Measurements from ENCODE around the gene SNX18.

Gene SNX18

GRCh38 chr5:54538156-54538555 lies 20.6 kb downstream of the SNX18 start:
- TF ChIP-seq EP300 (IDR thresholded peaks at IDR 0.05; ENCODE audit: borderline replicate concordance): no peak
- TF ChIP-seq YY1 (IDR thresholded peaks at IDR 0.05; ENCODE audit: low read depth): no peak
- TF ChIP-seq TAF1 (IDR thresholded peaks at IDR 0.05; ENCODE audit: low read depth): no peak
- TF ChIP-seq MAX (IDR thresholded peaks at IDR 0.05): no peak
- TF ChIP-seq REST (IDR thresholded peaks at IDR 0.05; ENCODE audit: low read depth): no peak
- no peak for TF ChIP-seq CEBPB (IDR thresholded peaks at IDR 0.05)
- TF ChIP-seq TCF12 (IDR thresholded peaks at IDR 0.05; ENCODE audit: low read depth): no peak
- no peak for TF ChIP-seq NFIC (IDR thresholded peaks at IDR 0.05)
- no peak for TF ChIP-seq EGR1 (IDR thresholded peaks at IDR 0.05)
- no peak for TF ChIP-seq USF1 (IDR thresholded peaks at IDR 0.05)
- TF ChIP-seq CREB1 (IDR thresholded peaks at IDR 0.05; ENCODE audit: low read depth): no peak
- no peak for TF ChIP-seq FOXM1 (IDR thresholded peaks at IDR 0.05; ENCODE audit: borderline replicate concordance, low read depth)
- no peak for TF ChIP-seq TEAD4 (IDR thresholded peaks at IDR 0.05)
- no peak for TF ChIP-seq RAD21 (IDR thresholded peaks at IDR 0.05; ENCODE audit: low read depth)
- TF ChIP-seq ZBTB7A (IDR thresholded peaks at IDR 0.05; ENCODE audit: low read depth): no peak

- TF ChIP-seq REST (IDR thresholded peaks at IDR 0.05; ENCODE audit: low read depth): no peak
- TF ChIP-seq EP300 (IDR thresholded peaks at IDR 0.05; ENCODE audit: borderline replicate concordance): no peak
- no peak for TF ChIP-seq FOXM1 (IDR thresholded peaks at IDR 0.05; ENCODE audit: borderline replicate concordance, low read depth)
- no peak for TF ChIP-seq MAX (IDR thresholded peaks at IDR 0.05)
- TF ChIP-seq USF1 (IDR thresholded peaks at IDR 0.05): no peak
- TF ChIP-seq CREB1 (IDR thresholded peaks at IDR 0.05; ENCODE audit: low read depth): no peak
- no peak for TF ChIP-seq YY1 (IDR thresholded peaks at IDR 0.05; ENCODE audit: low read depth)
- TF ChIP-seq TEAD4 (IDR thresholded peaks at IDR 0.05): no peak
- TF ChIP-seq TAF1 (IDR thresholded peaks at IDR 0.05; ENCODE audit: low read depth): no peak
- TF ChIP-seq EGR1 (IDR thresholded peaks at IDR 0.05): no peak
- no peak for TF ChIP-seq CEBPB (IDR thresholded peaks at IDR 0.05)
- no peak for TF ChIP-seq ZBTB7A (IDR thresholded peaks at IDR 0.05; ENCODE audit: low read depth)
- TF ChIP-seq RAD21 (IDR thresholded peaks at IDR 0.05; ENCODE audit: low read depth): no peak
- TF ChIP-seq NFIC (IDR thresholded peaks at IDR 0.05): no peak
- no peak for TF ChIP-seq TCF12 (IDR thresholded peaks at IDR 0.05; ENCODE audit: low read depth)
Observed at GRCh38 chr5:54539001-54539400, 21.4 kb downstream of the SNX18 start.

- no peak for TF ChIP-seq USF1 (IDR thresholded peaks at IDR 0.05)
- no peak for TF ChIP-seq MAX (IDR thresholded peaks at IDR 0.05)
- no peak for TF ChIP-seq NFIC (IDR thresholded peaks at IDR 0.05)
- TF ChIP-seq TEAD4 (IDR thresholded peaks at IDR 0.05): no peak
- no peak for TF ChIP-seq CREB1 (IDR thresholded peaks at IDR 0.05; ENCODE audit: low read depth)
- TF ChIP-seq EP300 (IDR thresholded peaks at IDR 0.05; ENCODE audit: borderline replicate concordance): no peak
- no peak for TF ChIP-seq FOXM1 (IDR thresholded peaks at IDR 0.05; ENCODE audit: borderline replicate concordance, low read depth)
- TF ChIP-seq EGR1 (IDR thresholded peaks at IDR 0.05): no peak
- TF ChIP-seq REST (IDR thresholded peaks at IDR 0.05; ENCODE audit: low read depth): no peak
- TF ChIP-seq TCF12 (IDR thresholded peaks at IDR 0.05; ENCODE audit: low read depth): no peak
- no peak for TF ChIP-seq RAD21 (IDR thresholded peaks at IDR 0.05; ENCODE audit: low read depth)
- TF ChIP-seq CEBPB (IDR thresholded peaks at IDR 0.05): no peak
- TF ChIP-seq ZBTB7A (IDR thresholded peaks at IDR 0.05; ENCODE audit: low read depth): no peak
- no peak for TF ChIP-seq YY1 (IDR thresholded peaks at IDR 0.05; ENCODE audit: low read depth)
- TF ChIP-seq TAF1 (IDR thresholded peaks at IDR 0.05; ENCODE audit: low read depth): no peak
Observed at GRCh38 chr5:54540286-54540685, 22.7 kb downstream of the SNX18 start.

All from Ishikawa (cell line).